Ammon's horn (tissue), 1 donor: ENCODE results near the gene GNL1.
"Not testable (repeated sequence)": the region's sequence is repeated elsewhere in the genome, so short reads cannot be mapped to it uniquely, and the experiment has no call there.

Experiments
- DNase-seq: peaks from one replicate; pipeline ENCODE4 v3.0.0-alpha.2; 2016; ENCODE audit warnings: low spot score

Gene GNL1

DNA sequence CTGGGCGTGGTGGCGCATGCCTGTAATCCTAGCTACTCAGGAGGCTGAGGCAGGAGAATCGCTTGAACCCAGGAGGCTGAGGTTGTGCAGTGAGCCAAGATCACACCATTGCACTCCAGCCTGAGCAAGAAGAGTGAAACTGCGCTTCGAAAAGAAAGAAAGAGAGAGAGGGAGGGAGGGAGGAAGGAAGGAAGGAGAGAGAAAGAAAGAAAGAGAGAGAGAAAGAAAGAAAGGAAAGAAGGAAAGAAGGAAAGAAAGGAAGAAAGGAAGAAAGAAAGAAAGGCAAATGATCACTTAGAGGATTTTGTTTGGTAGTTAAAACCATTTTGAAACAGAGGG lies 59.1 kb downstream of the GNL1 start:
- DNase-seq, result not testable (repeated sequence)

DNA sequence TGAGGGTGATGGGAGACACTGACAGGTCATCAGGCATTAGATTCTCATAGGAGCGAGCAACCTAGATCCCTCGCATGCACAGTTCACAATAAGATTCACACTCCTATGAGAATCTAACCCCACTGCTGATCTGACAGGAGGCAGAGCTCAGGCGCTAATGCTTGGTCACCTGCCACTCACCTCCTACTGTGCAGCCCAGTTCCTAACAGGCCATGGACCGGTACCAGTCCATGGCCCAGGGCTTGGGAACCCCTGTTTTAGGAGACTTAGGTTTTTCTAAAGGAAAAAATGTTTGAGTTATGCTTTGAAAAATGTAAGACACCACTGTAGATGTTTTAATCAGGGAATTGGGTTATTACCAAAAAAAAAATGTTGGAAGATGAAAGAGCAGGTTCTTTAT lies 60.3 kb downstream of the GNL1 start:
- DNase-seq, result no peak

GRCh38 chr6:30495060-30495459 lies 61.2 kb downstream of the GNL1 start:
- not testable (repeated sequence) for DNase-seq

GRCh38 chr6:30494291-30494861 lies 61.9 kb downstream of the GNL1 start:
- no peak for DNase-seq

GRCh38 chr6:30493643-30494250 lies 62.5 kb downstream of the GNL1 start:
- no peak for DNase-seq

- no peak for DNase-seq
These were observed 64.0 kb downstream of the GNL1 start for GRCh38 chr6:30491991-30492952.
